HUES6 (cell line): ENCODE results near the gene FNBP1L.

Experiments used
- H3K27ac ChIP-seq: 2 replicates; pipeline ENCODE4 v1.7.0; 2013; ENCODE audit warnings: low read depth, mild to moderate bottlenecking, low read length, inconsistent platforms
- H3K27me3 ChIP-seq: 2 replicates; pipeline ENCODE4 v1.6.1; 2013; ENCODE audit warnings: low read length; ENCODE audit not compliant: control insufficient read depth, insufficient read depth
- H3K36me3 ChIP-seq: 2 replicates; pipeline ENCODE4 v1.6.1; 2013; ENCODE audit warnings: low read length; ENCODE audit not compliant: control insufficient read depth, insufficient read depth
- H3K4me1 ChIP-seq: 2 replicates; pipeline ENCODE4 v1.6.1; 2013; ENCODE audit warnings: low read length; ENCODE audit not compliant: control insufficient read depth, insufficient read depth
- H3K4me3 ChIP-seq: 2 replicates; pipeline ENCODE4 v1.5.1; 2013; ENCODE audit warnings: low read depth, low read length
- H3K9ac ChIP-seq: one replicate; pipeline ENCODE4 v1.6.1; 2013; ENCODE audit warnings: mild to moderate bottlenecking, low read length
- H3K9me3 ChIP-seq: 2 replicates; pipeline ENCODE4 v1.6.1; 2013; ENCODE audit warnings: low read depth, low read length; ENCODE audit not compliant: control insufficient read depth, insufficient read depth

FNBP1L gene

GRCh38 chr1:93599479-93599878, 151.6 kb downstream of the FNBP1L start:
- H3K4me1 ChIP-seq: peaks cover 47% of the 10 kb centered on the region
- no peaks in the 10 kb centered on the region for H3K36me3 ChIP-seq
- no peaks in the 10 kb centered on the region for H3K27me3 ChIP-seq
- H3K4me3 ChIP-seq: no peak overlapping the region
- H3K9ac ChIP-seq: no peak overlapping the region
- H3K9me3 ChIP-seq: no peaks in the 10 kb centered on the region
- H3K27ac ChIP-seq: no peak overlapping the region

GRCh38 chr1:93600663-93601062, 152.7 kb downstream of the FNBP1L start:
- Histone ChIP-seq H3K4me1 (peaks cover 39% of the 10 kb centered on the region), H3K9ac (no peak overlapping the region), H3K27me3 (no peaks in the 10 kb centered on the region), H3K4me3 (no peak overlapping the region), H3K9me3 (no peaks in the 10 kb centered on the region), H3K36me3 (no peaks in the 10 kb centered on the region), H3K27ac (no peak overlapping the region)

- no peak overlapping the region for H3K27ac ChIP-seq
- no peaks in the 10 kb centered on the region for H3K27me3 ChIP-seq
- H3K36me3 ChIP-seq: no peaks in the 10 kb centered on the region
- H3K9ac ChIP-seq: no peak overlapping the region
- H3K4me3 ChIP-seq: no peak overlapping the region
- H3K4me1 ChIP-seq: peaks cover 29% of the 10 kb centered on the region
- no peaks in the 10 kb centered on the region for H3K9me3 ChIP-seq
Observed at GRCh38 chr1:93601686-93602085, 153.8 kb downstream of the FNBP1L start.

- no peaks in the 10 kb centered on the region for H3K27me3 ChIP-seq
- H3K27ac ChIP-seq: no peak overlapping the region
- no peaks in the 10 kb centered on the region for H3K9me3 ChIP-seq
- no peaks in the 10 kb centered on the region for H3K36me3 ChIP-seq
- H3K4me1 ChIP-seq: peaks cover 25% of the 10 kb centered on the region
- no peak overlapping the region for H3K4me3 ChIP-seq
- H3K9ac ChIP-seq: no peak overlapping the region
Observed at GRCh38 chr1:93602101-93602500, 154.2 kb downstream of the FNBP1L start.

GRCh38 chr1:93603106-93603505, 155.2 kb downstream of the FNBP1L start:
- H3K9ac ChIP-seq: no peak overlapping the region
- no peaks in the 10 kb centered on the region for H3K36me3 ChIP-seq
- no peak overlapping the region for H3K4me3 ChIP-seq
- H3K27me3 ChIP-seq: no peaks in the 10 kb centered on the region
- H3K9me3 ChIP-seq: no peaks in the 10 kb centered on the region
- no peak overlapping the region for H3K27ac ChIP-seq
- peaks cover 22% of the 10 kb centered on the region for H3K4me1 ChIP-seq

GRCh38 chr1:93603601-93604000, 155.7 kb downstream of the FNBP1L start:
- no peak overlapping the region for H3K9ac ChIP-seq
- no peaks in the 10 kb centered on the region for H3K36me3 ChIP-seq
- no peaks in the 10 kb centered on the region for H3K27me3 ChIP-seq
- H3K4me1 ChIP-seq: peaks cover 23% of the 10 kb centered on the region
- no peaks in the 10 kb centered on the region for H3K9me3 ChIP-seq
- H3K4me3 ChIP-seq: no peak overlapping the region
- no peak overlapping the region for H3K27ac ChIP-seq
